Astrocyte of the cerebellum (primary cell): Measurements from ENCODE around the gene RPL29.

ENCODE experiments used
- DNase-seq: peaks from one replicate; pipeline ENCODE4 v3.0.0-alpha.2; 2011; ENCODE audit warnings: low read depth
- H3K4me3 ChIP-seq: 2 replicates; pipeline ENCODE4 v1.5.1; 2011; ENCODE audit warnings: mild to moderate bottlenecking, low read depth, low read length, moderate library complexity
- CTCF ChIP-seq: IDR thresholded peaks from 2 replicates; pipeline ENCODE4 v1.5.1; 2012; ENCODE audit warnings: low read length, low read depth, moderate library complexity, mild to moderate bottlenecking; ENCODE audit errors: missing control alignments
- in situ Hi-C: cut with HindIII; loops from 2 replicates; pipeline ENCODE4 v1.10.0; 2017; ENCODE audit warnings: low sequenced_read_pairs

RPL29 gene

GRCh38 chr3:52032702-52033408 lies 37.2 kb upstream of the RPL29 start:
- in situ Hi-C loops = no loop called here
- DNase-seq = no peak
- H3K4me3 ChIP-seq = no peak overlapping the region
- TF ChIP-seq CTCF = no peak

- no peak for TF ChIP-seq CTCF
- in situ Hi-C loops = no loop called here
Observed at GRCh38 chr3:52031896-52032295, 36.2 kb upstream of the RPL29 start.

GRCh38 chr3:52030714-52031310 lies 35.1 kb upstream of the RPL29 start:
- H3K4me3 ChIP-seq = no peak overlapping the region
- no peak for DNase-seq
- no peak for TF ChIP-seq CTCF
- in situ Hi-C loops = no loop called here

More at GRCh38 chr3:52031896-52032295, 36.2 kb upstream of the RPL29 start:
- no peak overlapping the region for H3K4me3 ChIP-seq
- DNase-seq = no peak

- no peak for DNase-seq
- TF ChIP-seq CTCF = no peak
- no peak overlapping the region for H3K4me3 ChIP-seq
- in situ Hi-C loops = no loop called here
Observed at GRCh38 chr3:52029535-52029934, 33.8 kb upstream of the RPL29 start.

GRCh38 chr3:52029053-52029452 lies 33.4 kb upstream of the RPL29 start:
- in situ Hi-C loops = no loop called here
- H3K4me3 ChIP-seq = no peak overlapping the region
- DNase-seq = no peak
- TF ChIP-seq CTCF = no peak

- no peak for TF ChIP-seq CTCF
- DNase-seq = no peak
- H3K4me3 ChIP-seq = no peak overlapping the region
- in situ Hi-C loops = no loop called here
Observed at GRCh38 chr3:52028572-52028971, 32.9 kb upstream of the RPL29 start.
